ENCODE results near the gene PHB1. TPM values are rescaled to one million over a fixed set of nuclear protein-coding genes. Genes with fewer than 3 reads are reported as not detected.

PHB1 gene
- total RNA-seq, 1 experiment from 2014 or later, result 303 TPM

- DNase-seq, result no peak
- Histone ChIP-seq H3K27me3 (no peaks in the 10 kb centered on the region), H3K36me3 (no peaks in the 10 kb centered on the region), H3K4me3 (no peak overlapping the region), H3K9me3 (no peaks in the 10 kb centered on the region)
Measured at GRCh38 chr17:49444384-49444783, 29.7 kb upstream of the PHB1 start.

- Histone ChIP-seq H3K9me3 (no peaks in the 10 kb centered on the region), H3K36me3 (no peaks in the 10 kb centered on the region), H3K27me3 (no peaks in the 10 kb centered on the region), H3K4me3 (no peak overlapping the region)
- no peak for DNase-seq
Measured at GRCh38 chr17:49443862-49444261, 29.2 kb upstream of the PHB1 start.

GRCh38 chr17:49442041-49442440 is 27.4 kb upstream of the PHB1 start:
- Histone ChIP-seq H3K27me3 (no peaks in the 10 kb centered on the region), H3K36me3 (no peaks in the 10 kb centered on the region), H3K4me3 (no peak overlapping the region), H3K9me3 (no peaks in the 10 kb centered on the region)
- DNase-seq, result no peak

- Histone ChIP-seq H3K4me3 (no peak overlapping the region), H3K9me3 (no peaks in the 10 kb centered on the region), H3K27me3 (no peaks in the 10 kb centered on the region), H3K36me3 (no peaks in the 10 kb centered on the region)
- no peak for DNase-seq
Measured at GRCh38 chr17:49441578-49441977, 26.9 kb upstream of the PHB1 start.

- DNase-seq, result no peak
- H3K36me3 ChIP-seq, result no peaks in the 10 kb centered on the region
- no peak overlapping the region for H3K4me3 ChIP-seq
- H3K27me3 ChIP-seq, result no peaks in the 10 kb centered on the region
- H3K9me3 ChIP-seq, result no peaks in the 10 kb centered on the region
Measured at GRCh38 chr17:49440581-49440980, 25.9 kb upstream of the PHB1 start.

GRCh38 chr17:49439673-49440571 is 25.2 kb upstream of the PHB1 start:
- H3K36me3 ChIP-seq, result no peaks in the 10 kb centered on the region
- DNase-seq, result no peak
- no peaks in the 10 kb centered on the region for H3K9me3 ChIP-seq
- H3K27me3 ChIP-seq, result no peaks in the 10 kb centered on the region
- H3K4me3 ChIP-seq, result no peak overlapping the region

- H3K9me3 ChIP-seq, result no peaks in the 10 kb centered on the region
- H3K4me3 ChIP-seq, result no peak overlapping the region
- no peaks in the 10 kb centered on the region for H3K36me3 ChIP-seq
- no peaks in the 10 kb centered on the region for H3K27me3 ChIP-seq
- DNase-seq, result no peak
Measured at GRCh38 chr17:49439305-49439672, 24.6 kb upstream of the PHB1 start.

- no peaks in the 10 kb centered on the region for H3K27me3 ChIP-seq
- H3K36me3 ChIP-seq, result no peaks in the 10 kb centered on the region
- DNase-seq, result no peak
- H3K9me3 ChIP-seq, result no peaks in the 10 kb centered on the region
- no peak overlapping the region for H3K4me3 ChIP-seq
Measured at GRCh38 chr17:49438436-49439278, 24.0 kb upstream of the PHB1 start.

- no peak overlapping the region for H3K4me3 ChIP-seq
- no peaks in the 10 kb centered on the region for H3K27me3 ChIP-seq
- no peak for DNase-seq
Measured at GRCh38 chr17:49437696-49438435, 23.2 kb upstream of the PHB1 start.

GRCh38 chr17:49436174-49436573 is 21.5 kb upstream of the PHB1 start:
- Histone ChIP-seq H3K4me3 (no peak overlapping the region), H3K36me3 (no peaks in the 10 kb centered on the region), H3K27me3 (no peaks in the 10 kb centered on the region), H3K9me3 (no peaks in the 10 kb centered on the region)
- no peak for DNase-seq

More at GRCh38 chr17:49437696-49438435, 23.2 kb upstream of the PHB1 start:
- Histone ChIP-seq H3K36me3 (no peaks in the 10 kb centered on the region), H3K9me3 (no peaks in the 10 kb centered on the region)

GRCh38 chr17:49435671-49436029 is 21.0 kb upstream of the PHB1 start:
- Histone ChIP-seq H3K36me3 (no peaks in the 10 kb centered on the region), H3K9me3 (no peaks in the 10 kb centered on the region), H3K27me3 (no peaks in the 10 kb centered on the region), H3K4me3 (no peak overlapping the region)
- no peak for DNase-seq

GRCh38 chr17:49434821-49435670 is 20.4 kb upstream of the PHB1 start:
- Histone ChIP-seq H3K4me3 (no peak overlapping the region), H3K36me3 (no peaks in the 10 kb centered on the region), H3K27me3 (peaks cover 4% of the 10 kb centered on the region), H3K9me3 (no peaks in the 10 kb centered on the region)
- peak; percentile 45 for DNase-seq

- no peak for DNase-seq
- Histone ChIP-seq H3K27me3 (peaks cover 11% of the 10 kb centered on the region), H3K36me3 (no peaks in the 10 kb centered on the region), H3K9me3 (no peaks in the 10 kb centered on the region), H3K4me3 (no peak overlapping the region)
Measured at GRCh38 chr17:49433000-49433694, 18.5 kb upstream of the PHB1 start.

GRCh38 chr17:49431743-49432142 is 17.1 kb upstream of the PHB1 start:
- H3K9me3 ChIP-seq, result no peaks in the 10 kb centered on the region
- H3K36me3 ChIP-seq, result no peaks in the 10 kb centered on the region
- no peak for DNase-seq
- peaks cover 14% of the 10 kb centered on the region for H3K27me3 ChIP-seq
- no peak overlapping the region for H3K4me3 ChIP-seq

- Histone ChIP-seq H3K27me3 (peaks cover 24% of the 10 kb centered on the region), H3K9me3 (peaks cover 11% of the 10 kb centered on the region), H3K4me3 (no peak overlapping the region), H3K36me3 (no peaks in the 10 kb centered on the region)
- no peak for DNase-seq
Measured at GRCh38 chr17:49425004-49425286, 10.3 kb upstream of the PHB1 start.
